Esophagus squamous epithelium (tissue), 5 donors: Measurements from ENCODE around the gene MYT1. TPM values are rescaled to one million over a fixed set of nuclear protein-coding genes. Genes with fewer than 3 reads are reported as not detected.

Source experiments
- DNase-seq: peaks from one replicate; lab custom pipeline; 2025; lab: John Stamatoyannopoulos, UW
- H3K27ac ChIP-seq, 4 donors: fragments of 200-600 bp; sonication (generic); one replicate each; pipeline ENCODE4 v1.5.1; 2016 to 2019; ENCODE audit warnings: mild to moderate bottlenecking in 1 of 4
- H3K27me3 ChIP-seq, 4 donors: fragments of 200-600 bp; sonication (generic); 1 replicate in 3 of 4; 2 replicates in 1 of 4; pipeline versions ENCODE4 v1.5.1 to v1.6.0; 2017 to 2021; ENCODE audit warnings: antibody characterized with exemption in 1 of 4
- H3K36me3 ChIP-seq, 3 donors: fragments of 200-600 bp; sonication (generic); one replicate each; pipeline ENCODE4 v1.5.1; 2016 to 2019
- H3K4me1 ChIP-seq, 3 donors: fragments of 200-600 bp; sonication (generic); one replicate each; pipeline ENCODE4 v1.5.1; 2017 to 2019
- H3K4me3 ChIP-seq, 4 donors: fragments of 200-600 bp; sonication (generic); 1 replicate in 3 of 4; 2 replicates in 1 of 4; pipeline ENCODE4 v1.5.1; 2016 to 2019; ENCODE audit warnings: mild to moderate bottlenecking in 2 of 4, moderate library complexity in 1 of 4
- H3K9me3 ChIP-seq, 3 donors: fragments of 200-600 bp; sonication (generic); one replicate each; pipeline ENCODE4 v1.5.1; 2016 to 2019
- POLR2A ChIP-seq, 4 donors: fragments of 450-650 bp; IDR thresholded peaks; one replicate each; pipeline ENCODE4 v1.6.1; 2017; ENCODE audit warnings: antibody characterized with exemption in 4 of 4, mild to moderate bottlenecking in 4 of 4, moderate library complexity in 3 of 4
- WGBS, 2 donors: methylation state at CpG; one replicate each; pipeline ENCODE4 v1.1.5; 2018; 5-methylcytosine and 5-hydroxymethylcytosine counted together
- intact Hi-C: fragments of 100-400 bp; cut with DNase I; formaldehyde crosslinking; loops from one replicate; pipeline ENCODE4 v1.15.0; 2022
- total RNA-seq, 4 donors: library from RNA; depleted of rRNA; stranded (reverse); fragments of >200 nt; gene quantifications; one replicate each; pipeline ENCODE4 v1.1.0, GENCODE V29; 2016
- TF ChIP-seq, protein P1 (sequence below), 6 experiments: fragments of 450-650 bp in 4 of 6; fragments of 200-600 bp in 2 of 6; sonication (generic) in 2 of 6; IDR thresholded peaks; one replicate each; pipeline ENCODE4 v1.5.1; 2016 to 2019; ENCODE audit warnings: antibody characterized with exemption in 6 of 6, mild to moderate bottlenecking in 4 of 6, moderate library complexity in 4 of 6
- donor health status: DM: yes; HTN: yes; CAD: no.

MYT1 gene
- total RNA-seq, 4 donors from 2014 or later = not detected

DNA sequence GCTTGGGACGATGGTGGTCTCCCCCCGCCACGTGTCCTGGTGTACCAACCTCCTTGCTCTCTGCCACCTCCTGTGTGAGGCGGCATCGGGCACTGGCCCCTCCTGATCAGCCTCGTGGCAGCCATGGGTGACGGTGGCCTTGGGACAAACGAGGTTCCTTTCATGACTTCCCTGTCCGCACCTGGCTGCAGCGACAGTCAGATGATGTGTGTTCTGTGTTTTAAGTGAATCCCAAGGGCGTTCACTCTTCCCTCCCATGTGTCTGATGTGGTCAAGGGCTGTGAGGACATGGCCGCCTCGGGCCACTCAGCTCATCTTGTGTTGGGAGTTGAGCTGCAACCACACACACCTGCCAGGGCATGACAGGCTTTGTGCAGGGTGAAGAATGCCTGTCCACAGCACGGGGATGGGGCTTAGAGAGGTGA, 60.9 kb downstream of the MYT1 start:
- H3K27ac ChIP-seq = no peak overlapping the region
- intact Hi-C loops = no loop called here
- WGBS, 2 donors = 50 to 75% methylated on average over 1 to 4 of the region's 14 CpGs
- no peaks in the 10 kb centered on the region for H3K36me3 ChIP-seq
- no peaks in the 10 kb centered on the region for H3K9me3 ChIP-seq
- no peak overlapping the region for H3K4me3 ChIP-seq
- TF ChIP-seq POLR2A (IDR thresholded peaks at IDR 0.05) = no peak
- TF ChIP-seq, protein P1, sequence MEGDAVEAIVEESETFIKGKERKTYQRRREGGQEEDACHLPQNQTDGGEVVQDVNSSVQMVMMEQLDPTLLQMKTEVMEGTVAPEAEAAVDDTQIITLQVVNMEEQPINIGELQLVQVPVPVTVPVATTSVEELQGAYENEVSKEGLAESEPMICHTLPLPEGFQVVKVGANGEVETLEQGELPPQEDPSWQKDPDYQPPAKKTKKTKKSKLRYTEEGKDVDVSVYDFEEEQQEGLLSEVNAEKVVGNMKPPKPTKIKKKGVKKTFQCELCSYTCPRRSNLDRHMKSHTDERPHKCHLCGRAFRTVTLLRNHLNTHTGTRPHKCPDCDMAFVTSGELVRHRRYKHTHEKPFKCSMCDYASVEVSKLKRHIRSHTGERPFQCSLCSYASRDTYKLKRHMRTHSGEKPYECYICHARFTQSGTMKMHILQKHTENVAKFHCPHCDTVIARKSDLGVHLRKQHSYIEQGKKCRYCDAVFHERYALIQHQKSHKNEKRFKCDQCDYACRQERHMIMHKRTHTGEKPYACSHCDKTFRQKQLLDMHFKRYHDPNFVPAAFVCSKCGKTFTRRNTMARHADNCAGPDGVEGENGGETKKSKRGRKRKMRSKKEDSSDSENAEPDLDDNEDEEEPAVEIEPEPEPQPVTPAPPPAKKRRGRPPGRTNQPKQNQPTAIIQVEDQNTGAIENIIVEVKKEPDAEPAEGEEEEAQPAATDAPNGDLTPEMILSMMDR (IDR thresholded peaks at IDR 0.05) = no peak
- H3K27me3 ChIP-seq = peaks cover 0 to 16% (median 0%) of the 10 kb centered on the region in 4 donors
- DNase-seq = no peak
- peaks cover 0 to 21% (median 10%) of the 10 kb centered on the region in 3 donors for H3K4me1 ChIP-seq

DNA sequence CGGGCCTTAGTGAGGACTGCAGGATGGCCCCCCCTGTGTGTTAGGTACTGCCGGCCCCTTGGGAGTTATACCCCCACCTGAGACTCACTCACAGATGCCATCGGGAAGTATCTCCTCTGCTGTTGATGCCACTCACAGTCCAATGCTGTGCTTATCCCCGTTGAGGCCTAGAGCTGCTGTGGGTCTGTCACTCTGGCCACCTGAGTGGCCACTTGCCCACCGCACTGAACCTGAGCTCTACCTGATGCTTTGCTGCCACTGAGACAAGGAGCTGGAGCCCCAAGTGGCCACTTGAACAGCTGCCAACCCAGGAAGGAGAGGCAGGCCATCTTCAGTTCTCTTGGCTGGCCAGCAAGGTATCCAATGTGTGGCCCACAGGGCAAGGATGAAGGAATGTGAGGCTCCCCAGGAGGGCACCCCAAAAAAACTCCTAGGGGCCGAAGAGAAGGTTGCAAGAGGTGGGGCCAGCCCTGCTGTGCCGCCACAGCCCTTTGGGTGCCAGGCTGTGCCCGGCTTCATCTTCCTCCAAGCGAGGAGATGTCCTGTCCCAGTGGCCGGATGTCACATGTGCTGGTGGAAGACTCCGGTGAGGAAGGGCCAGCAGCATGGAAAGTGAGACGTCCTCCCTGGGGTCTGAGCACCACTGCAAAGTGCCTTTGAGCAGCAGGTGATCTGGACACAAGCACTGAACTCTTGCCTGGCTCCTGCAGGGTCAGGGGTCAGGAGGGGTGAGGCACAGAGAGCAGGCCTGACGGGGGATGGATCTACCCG, 61.8 kb downstream of the MYT1 start:
- H3K4me1 ChIP-seq = peaks cover 0 to 21% (median 10%) of the 10 kb centered on the region in 3 donors
- no peaks in the 10 kb centered on the region for H3K9me3 ChIP-seq
- no peak overlapping the region for H3K27ac ChIP-seq
- DNase-seq = no peak
- WGBS, 2 donors = 80 to 91% methylated on average over 7 to 9 of the region's 14 CpGs
- H3K4me3 ChIP-seq = no peak overlapping the region
- intact Hi-C loops = no loop called here
- TF ChIP-seq, protein P1 (IDR thresholded peaks at IDR 0.05) = no peak
- no peak for TF ChIP-seq POLR2A (IDR thresholded peaks at IDR 0.05)
- H3K36me3 ChIP-seq = no peaks in the 10 kb centered on the region
- peaks cover 0 to 8% (median 0%) of the 10 kb centered on the region in 4 donors for H3K27me3 ChIP-seq

DNA sequence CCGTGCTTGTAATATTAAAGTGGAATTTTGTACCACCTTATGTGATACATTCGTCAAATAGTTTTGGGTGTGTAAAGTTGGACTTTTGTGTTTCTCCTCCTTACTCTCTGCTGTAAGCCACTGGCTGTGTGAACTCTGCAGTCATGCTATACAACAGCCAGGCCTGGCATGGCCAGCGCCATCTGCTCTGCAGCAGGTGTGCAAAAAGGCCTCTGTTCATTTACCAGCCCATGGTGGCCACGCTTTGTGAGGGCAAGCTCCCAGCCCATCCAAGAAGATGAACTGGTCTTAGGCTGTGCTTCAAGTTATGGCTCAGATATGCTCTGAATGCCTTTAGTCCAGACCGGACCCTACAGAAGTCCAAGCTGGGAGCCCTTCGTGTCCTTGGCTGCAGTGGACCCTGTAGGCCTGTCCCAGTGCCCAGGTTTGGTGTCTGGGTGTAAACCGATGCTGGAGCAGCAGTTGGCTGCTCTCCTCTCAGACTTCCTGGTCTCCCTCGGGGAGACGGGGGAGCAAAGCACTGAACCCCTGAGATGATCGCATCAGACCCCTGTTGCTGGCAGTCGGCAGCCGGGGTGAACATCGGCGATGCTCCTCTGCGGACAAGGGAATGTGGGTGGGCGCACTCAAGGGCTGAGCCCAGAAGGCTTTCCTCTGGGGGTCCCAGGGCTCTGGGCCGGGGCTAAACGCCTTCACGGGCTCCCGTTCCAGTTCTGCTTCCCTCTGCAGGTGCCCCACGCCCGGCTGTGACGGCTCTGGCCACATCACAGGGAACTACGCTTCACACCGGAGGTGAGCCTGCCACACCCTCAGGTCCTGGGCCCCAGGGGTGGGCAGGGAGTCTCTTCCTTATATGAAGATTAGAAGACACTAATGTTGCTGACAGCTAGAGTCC, 62.7 kb downstream of the MYT1 start:
- peaks cover 0 to 7% (median 0%) of the 10 kb centered on the region in 4 donors for H3K27me3 ChIP-seq
- H3K36me3 ChIP-seq = no peaks in the 10 kb centered on the region
- intact Hi-C loops = no loop called here
- no peaks in the 10 kb centered on the region for H3K9me3 ChIP-seq
- TF ChIP-seq, protein P1 (IDR thresholded peaks at IDR 0.05) = no peak
- TF ChIP-seq POLR2A (IDR thresholded peaks at IDR 0.05) = no peak
- H3K4me3 ChIP-seq = no peak overlapping the region
- WGBS, 2 donors = 73 to 86% methylated on average over 6 to 7 of the region's 25 CpGs
- no peak for DNase-seq
- no peak overlapping the region for H3K27ac ChIP-seq
- H3K4me1 ChIP-seq = peaks cover 0 to 20% (median 10%) of the 10 kb centered on the region in 3 donors

DNA sequence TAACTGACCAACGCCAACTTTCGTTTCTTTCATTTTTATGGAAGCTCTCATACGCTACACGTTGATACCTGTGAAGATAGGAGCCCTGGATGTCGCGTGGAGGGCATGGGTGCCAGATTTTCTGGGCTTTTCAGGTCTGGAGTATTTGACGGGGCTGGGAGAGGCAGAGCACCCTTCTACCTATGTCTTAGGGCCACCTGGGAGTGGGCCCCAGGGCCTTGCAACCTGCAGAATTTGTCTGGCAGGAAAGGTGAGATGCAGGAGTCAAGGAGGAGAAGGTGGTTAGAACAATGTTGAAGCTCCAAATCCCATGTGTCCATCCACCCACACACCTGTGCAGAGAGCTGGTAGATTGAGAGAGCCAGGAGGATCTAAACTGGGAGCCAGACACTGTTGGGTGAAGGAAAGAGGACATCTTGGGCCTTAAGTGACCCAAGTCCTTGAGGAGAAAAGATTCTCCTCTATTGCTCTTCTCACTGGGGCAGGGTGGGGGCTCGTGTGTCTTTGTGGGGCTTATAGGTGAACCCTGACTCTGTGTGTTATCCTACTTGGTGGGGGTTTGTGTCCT, 63.9 kb downstream of the MYT1 start:
- H3K27ac ChIP-seq = no peak overlapping the region
- no peaks in the 10 kb centered on the region for H3K9me3 ChIP-seq
- intact Hi-C loops = no loop called here
- peaks cover 0 to 7% (median 0%) of the 10 kb centered on the region in 4 donors for H3K27me3 ChIP-seq
- no peak for DNase-seq
- H3K36me3 ChIP-seq = no peaks in the 10 kb centered on the region
- TF ChIP-seq, protein P1 (IDR thresholded peaks at IDR 0.05) = no peak
- TF ChIP-seq POLR2A (IDR thresholded peaks at IDR 0.05) = no peak
- H3K4me1 ChIP-seq = peaks cover 0 to 13% (median 10%) of the 10 kb centered on the region in 3 donors
- 79 to 87% methylated on average over 6 to 8 of the region's 8 CpGs for WGBS, 2 donors
- no peak overlapping the region for H3K4me3 ChIP-seq
